ENCODE measurements around the gene KHDRBS2.

The KHDRBS2 gene

DNA sequence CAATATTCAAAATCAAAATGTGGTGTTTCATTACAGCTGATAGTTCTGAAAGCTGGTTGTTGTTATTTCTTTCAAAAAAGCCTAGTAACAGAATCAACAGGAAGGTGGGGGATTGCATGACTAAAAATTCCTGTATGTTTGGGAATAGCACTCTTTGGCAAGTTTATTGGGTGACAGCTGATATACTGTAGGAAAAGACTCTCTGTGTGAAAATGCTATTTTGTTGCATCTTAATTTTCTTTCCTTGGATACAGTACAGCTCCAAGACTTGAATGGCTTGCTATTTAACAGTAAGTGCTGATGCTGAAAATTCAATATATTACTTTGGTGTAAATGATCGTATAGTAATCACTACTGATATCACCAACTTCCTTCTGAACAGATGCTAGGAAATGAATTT, 336.1 kb downstream of the KHDRBS2 start:
- TF ChIP-seq, protein P1, sequence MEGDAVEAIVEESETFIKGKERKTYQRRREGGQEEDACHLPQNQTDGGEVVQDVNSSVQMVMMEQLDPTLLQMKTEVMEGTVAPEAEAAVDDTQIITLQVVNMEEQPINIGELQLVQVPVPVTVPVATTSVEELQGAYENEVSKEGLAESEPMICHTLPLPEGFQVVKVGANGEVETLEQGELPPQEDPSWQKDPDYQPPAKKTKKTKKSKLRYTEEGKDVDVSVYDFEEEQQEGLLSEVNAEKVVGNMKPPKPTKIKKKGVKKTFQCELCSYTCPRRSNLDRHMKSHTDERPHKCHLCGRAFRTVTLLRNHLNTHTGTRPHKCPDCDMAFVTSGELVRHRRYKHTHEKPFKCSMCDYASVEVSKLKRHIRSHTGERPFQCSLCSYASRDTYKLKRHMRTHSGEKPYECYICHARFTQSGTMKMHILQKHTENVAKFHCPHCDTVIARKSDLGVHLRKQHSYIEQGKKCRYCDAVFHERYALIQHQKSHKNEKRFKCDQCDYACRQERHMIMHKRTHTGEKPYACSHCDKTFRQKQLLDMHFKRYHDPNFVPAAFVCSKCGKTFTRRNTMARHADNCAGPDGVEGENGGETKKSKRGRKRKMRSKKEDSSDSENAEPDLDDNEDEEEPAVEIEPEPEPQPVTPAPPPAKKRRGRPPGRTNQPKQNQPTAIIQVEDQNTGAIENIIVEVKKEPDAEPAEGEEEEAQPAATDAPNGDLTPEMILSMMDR (IDR thresholded peaks at IDR 0.05; ENCODE audit: low read depth, low read length) = no peak
- no peak for DNase-seq (ENCODE audit: extremely low read depth, low read depth)

DNA sequence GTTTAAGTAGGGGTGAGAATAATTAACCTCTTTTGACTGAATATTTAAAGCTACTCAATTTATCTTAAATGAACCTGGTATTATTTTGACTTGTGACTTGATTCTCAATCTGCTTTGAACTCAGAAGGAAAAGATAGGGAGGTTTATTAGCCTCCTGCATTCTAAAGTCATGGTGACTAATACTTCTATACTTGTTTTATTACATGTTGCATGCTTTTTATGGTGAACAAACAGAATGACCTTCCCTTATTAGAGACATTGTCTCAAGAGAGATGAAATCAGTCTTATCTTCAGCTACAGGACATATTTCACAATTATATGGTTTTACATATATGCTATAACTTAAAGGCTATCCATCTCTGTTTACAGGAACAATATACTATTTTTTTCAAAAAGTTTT, 336.9 kb downstream of the KHDRBS2 start:
- DNase-seq (ENCODE audit: extremely low read depth, low read depth) = no peak
- TF ChIP-seq, protein P1 (IDR thresholded peaks at IDR 0.05; ENCODE audit: low read depth, low read length) = no peak

DNA sequence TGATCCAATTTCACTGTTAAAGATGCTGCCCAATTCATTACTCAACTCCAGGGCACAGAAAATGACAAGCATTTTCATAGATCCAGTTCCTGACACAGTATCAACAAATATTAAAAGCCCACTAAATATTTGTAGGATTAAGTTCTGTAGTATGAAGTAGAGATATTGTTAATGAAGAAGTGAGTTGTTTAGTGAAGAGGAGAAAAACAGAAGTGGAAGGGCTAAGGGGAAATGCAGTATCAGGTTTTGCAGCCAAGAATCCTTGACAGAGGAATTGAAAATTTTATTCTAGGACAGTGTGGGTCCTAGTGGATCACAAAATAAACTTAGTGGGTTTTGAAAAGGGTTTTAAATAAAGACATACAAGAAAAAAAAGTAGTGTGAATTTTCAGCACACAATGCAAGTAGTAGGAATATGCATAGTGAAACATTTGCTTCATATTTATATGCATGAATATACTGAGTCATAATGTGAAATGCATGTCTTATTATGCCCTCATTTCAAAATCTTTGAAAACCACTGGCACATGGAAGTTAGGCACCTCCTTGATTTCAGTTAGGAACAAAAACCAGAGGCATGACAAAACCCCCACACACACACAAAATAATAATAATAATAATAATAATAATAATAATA, 338.6 kb downstream of the KHDRBS2 start:
- no peak for DNase-seq (ENCODE audit: extremely low read depth, low read depth)
- TF ChIP-seq, protein P1 (IDR thresholded peaks at IDR 0.05; ENCODE audit: low read depth, low read length) = no peak

DNA sequence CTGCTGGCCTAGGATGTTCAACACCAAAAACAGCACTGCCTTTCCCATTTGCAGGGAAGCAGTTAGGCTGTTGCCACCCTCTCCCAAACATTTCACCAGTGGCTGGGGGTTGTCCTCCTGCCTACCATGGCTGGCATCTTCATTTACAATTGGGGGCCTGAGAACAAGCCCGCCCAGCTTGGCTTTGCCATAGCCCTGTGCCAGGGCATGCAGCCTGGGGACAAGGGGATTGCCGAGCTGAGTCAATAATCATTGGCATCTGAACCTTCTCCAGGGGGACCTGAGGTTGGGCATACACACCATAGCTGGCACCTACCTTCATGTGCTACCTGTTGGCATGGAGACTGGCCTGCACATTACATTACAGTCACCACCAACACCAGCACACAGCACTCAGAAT, 345.1 kb downstream of the KHDRBS2 start:
- no peak for DNase-seq (ENCODE audit: extremely low read depth, low read depth)
- TF ChIP-seq, protein P1 (IDR thresholded peaks at IDR 0.05; ENCODE audit: low read depth, low read length) = no peak

DNA sequence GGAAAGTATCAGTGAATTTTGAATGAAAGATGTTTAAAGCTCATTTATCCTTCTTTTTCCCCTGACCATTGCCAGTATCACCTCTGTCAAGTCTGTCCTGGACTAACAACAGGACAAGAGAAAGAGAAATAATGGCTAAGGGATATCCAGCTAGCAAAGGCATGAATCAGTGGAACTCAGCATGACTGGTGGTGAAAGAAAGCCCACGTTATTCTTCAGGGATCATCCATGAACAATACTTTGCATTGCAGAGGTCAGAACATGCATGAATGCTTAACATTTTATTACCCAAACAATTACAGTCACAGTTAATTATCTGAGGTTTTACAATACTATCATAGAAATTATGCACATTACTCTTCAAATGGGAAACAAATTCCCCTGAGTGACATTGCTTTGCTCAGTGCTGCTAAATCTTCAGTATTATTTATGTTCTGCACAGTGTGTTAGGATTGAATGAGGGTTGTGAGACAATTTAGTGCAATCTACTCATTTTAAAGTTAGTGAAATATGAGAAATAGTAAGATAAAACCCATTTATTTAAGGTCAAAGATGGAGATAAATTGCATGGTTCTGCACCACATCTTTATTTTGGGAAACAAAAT, 350.7 kb downstream of the KHDRBS2 start:
- DNase-seq (ENCODE audit: extremely low read depth, low read depth) = no peak
- TF ChIP-seq, protein P1 (IDR thresholded peaks at IDR 0.05; ENCODE audit: low read depth, low read length) = no peak

DNA sequence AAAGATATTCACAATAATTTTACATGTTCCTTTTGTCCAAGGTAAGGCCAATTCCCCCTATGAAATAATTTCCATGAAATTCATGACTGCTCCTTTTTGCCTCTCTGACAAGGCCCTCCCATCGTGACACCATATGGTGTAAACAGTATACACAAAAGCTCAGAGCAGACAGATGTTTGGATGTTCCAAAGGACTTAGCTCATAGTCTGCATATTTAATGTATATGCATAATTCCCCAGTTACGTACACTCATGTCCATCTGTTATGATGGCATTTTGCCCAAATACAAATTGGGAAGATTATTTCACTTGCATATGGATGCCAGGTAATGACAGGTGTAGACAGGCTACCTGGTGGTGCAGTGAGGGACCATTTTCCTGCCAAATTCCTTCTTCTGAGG, 376.5 kb downstream of the KHDRBS2 start:
- TF ChIP-seq, protein P1 (IDR thresholded peaks at IDR 0.05; ENCODE audit: low read depth, low read length) = no peak
- no peak for DNase-seq (ENCODE audit: extremely low read depth, low read depth)

DNA sequence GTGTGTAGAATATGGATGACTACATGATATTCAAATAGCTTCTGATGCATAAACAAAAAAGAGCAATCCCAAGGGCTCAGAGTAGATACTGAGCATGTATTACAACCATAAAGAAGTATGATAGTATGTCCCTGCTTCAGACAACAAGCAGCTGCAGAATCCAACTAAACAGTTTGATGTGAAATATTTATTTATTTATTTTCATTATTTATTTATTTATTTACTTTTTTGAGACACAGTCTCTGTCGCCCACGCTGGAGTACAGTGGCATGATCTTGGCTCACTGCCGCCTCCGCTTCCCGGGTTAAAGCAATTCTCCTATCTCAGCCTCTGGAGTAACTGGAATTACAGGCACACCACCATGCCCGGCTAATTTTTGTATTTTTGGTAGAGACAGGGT, 384.3 kb downstream of the KHDRBS2 start:
- DNase-seq (ENCODE audit: extremely low read depth, low read depth) = no peak
- TF ChIP-seq, protein P1 (IDR thresholded peaks at IDR 0.05; ENCODE audit: low read depth, low read length) = no peak

Measured in AG09319 (cell line).